Measurements from ENCODE around the gene CACHD1. TPM values are rescaled to one million over a fixed set of nuclear protein-coding genes. Genes with fewer than 3 reads are reported as not detected.

CACHD1 gene
- total RNA-seq, 1 donor from 2014 or later, result 12.8 TPM

GRCh38 chr1:64523413-64524337 lies 53.7 kb downstream of the CACHD1 start:
- no peak for DNase-seq

GRCh38 chr1:64524614-64525013 lies 54.7 kb downstream of the CACHD1 start:
- no peak for DNase-seq

DNA sequence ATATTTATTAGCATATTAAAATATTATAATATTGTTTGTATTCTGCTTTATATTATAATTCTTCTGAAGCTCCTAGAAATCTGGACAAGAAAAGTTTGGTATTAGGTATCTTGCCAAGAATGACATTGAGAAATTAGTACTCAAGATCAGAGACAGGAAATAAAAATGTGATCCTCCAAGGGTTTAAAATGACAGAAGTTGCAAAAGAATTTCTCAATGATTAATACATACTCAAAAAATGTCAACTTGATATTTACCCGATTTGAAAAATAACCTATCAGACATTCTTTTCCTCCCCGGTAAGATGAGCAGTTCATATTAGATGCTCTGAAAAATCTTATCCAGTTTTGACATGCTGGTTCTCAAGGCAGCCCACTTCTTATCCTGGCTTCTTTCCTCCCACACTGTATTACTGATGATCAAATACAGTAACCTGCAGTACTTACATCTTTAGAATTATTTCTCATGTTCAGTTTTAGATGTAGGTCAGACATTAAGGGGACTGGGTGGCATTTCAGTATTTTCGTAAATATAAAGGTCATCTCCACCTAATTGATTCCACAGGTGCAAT lies 55.3 kb downstream of the CACHD1 start:
- no peak for DNase-seq

- DNase-seq, result no peak
These were observed 56.4 kb downstream of the CACHD1 start for GRCh38 chr1:64526312-64526711.

DNA sequence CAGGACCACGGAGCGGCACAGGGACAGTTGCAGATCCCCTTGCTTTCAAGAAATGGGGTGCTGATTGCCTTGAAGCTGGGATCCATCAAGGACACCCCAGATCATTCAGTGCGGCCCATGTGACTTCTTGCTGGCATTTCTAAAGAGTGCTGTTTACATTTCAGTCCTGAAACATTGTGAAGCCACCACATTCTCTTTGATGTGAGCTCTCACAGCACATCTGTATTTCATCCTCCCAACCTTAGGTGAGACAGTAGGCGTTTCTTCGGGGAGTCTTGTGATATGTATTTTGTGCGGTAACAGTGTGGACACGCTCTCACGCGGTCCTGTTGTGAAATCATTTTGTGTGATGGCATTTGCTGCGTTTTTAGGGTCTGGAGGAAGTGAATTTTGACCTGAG lies 57.2 kb downstream of the CACHD1 start:
- no peak for DNase-seq

GRCh38 chr1:64527786-64528185 lies 57.9 kb downstream of the CACHD1 start:
- no peak for DNase-seq

- peak; percentile 57 for DNase-seq
These were observed 61.2 kb downstream of the CACHD1 start for GRCh38 chr1:64530969-64531692.

DNA sequence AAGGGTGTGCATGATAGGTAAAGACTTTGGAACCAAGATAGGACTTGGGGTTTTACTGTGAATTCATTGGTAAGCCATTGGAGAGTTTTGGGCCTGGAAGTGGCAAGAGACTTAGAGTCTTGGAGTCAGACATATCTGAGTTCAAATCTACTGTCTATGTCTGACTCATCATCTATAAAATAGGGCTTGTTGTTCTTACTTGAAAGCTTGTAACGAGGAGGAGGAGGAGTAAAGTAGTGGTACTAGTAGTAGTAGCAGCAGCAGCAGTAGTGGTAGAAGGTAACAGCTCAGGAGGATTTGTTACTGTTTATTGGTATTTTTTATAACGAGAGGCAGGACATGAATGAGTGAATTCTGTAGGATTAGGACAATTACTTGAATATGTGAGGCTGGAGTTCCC lies 62.7 kb downstream of the CACHD1 start:
- DNase-seq, result no peak

DNA sequence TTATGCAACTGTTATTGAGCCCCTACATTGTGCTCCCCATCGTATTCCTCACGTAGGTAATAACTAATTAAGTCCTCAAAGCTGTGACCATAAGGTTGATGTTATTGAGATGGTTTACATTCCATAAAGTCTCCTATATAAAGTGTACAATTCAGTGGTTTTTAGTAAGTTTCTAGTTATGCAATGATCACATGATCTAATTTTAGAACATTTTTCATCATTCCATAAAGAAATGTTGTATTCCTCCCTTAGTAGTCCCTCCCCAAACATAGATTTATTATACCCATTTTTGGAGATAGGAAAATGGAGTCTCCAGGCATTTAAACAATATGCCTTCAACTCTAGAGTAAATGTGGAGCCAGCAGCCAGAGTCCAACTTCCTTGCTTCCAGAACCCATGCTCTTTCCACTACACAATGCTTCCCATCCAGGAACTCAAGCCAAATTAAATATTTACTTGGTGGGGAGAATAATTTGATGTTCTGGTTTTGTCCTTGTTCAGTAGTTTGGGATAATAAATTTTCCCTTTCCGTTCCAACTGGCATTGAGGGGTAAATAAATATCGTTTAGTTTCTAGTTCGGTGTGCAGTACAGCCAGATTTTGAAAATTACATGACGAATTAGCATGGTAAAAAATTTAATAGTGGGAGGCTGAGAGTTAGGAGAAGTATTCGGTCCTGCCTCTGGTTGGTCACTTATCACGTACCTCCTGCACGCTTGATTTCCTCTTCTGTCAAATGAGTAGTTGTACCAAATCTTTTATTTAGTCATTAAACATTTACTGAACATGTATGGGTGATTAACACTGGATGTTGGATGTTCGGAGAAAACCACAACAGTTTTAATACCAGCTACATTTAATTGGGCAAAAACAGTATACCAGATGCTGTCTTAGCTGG lies 66.3 kb downstream of the CACHD1 start:
- DNase-seq, result peak; percentile 32

GRCh38 chr1:64536836-64537490 lies 67.0 kb downstream of the CACHD1 start:
- DNase-seq, result no peak

- no peak for DNase-seq
These were observed 68.0 kb downstream of the CACHD1 start for GRCh38 chr1:64537942-64538341.

DNA sequence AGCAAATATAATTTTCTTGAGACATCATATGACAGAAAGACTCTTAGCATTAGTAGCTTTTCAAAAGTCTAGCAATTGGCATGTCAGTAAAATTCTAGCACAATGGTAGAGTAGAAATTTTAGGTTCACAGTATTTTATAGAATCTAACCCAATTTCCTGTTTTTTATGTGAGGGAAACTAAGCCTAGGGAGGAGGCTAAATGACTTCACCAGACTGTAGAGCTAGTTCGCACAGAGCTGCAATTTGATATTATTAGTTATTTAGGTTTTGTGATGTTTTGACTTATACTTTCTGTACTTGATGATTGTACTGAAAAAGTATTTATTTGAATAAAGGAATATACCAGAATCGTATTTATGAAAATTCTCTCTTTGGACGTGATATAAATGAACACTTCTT lies 68.5 kb downstream of the CACHD1 start:
- DNase-seq, result no peak

DNA sequence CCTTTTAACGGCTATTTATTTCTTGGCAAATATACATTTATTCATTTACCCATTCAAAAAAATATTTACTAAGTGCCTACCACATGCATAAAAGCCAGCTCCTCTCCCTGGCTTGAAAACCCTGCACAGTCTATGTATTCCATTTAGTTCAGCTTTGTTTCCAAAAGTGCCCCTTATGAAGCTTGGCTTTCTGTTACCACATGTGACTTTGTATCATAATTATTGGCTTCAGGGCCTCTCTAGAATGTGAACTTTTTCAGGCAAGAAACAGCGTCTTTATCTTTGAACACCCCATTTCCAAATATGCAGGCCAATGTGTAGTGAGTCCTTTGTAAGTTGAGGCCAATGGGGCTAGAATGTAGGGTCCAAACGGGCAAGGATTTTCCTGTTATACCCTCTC lies 69.4 kb downstream of the CACHD1 start:
- DNase-seq, result no peak

DNA sequence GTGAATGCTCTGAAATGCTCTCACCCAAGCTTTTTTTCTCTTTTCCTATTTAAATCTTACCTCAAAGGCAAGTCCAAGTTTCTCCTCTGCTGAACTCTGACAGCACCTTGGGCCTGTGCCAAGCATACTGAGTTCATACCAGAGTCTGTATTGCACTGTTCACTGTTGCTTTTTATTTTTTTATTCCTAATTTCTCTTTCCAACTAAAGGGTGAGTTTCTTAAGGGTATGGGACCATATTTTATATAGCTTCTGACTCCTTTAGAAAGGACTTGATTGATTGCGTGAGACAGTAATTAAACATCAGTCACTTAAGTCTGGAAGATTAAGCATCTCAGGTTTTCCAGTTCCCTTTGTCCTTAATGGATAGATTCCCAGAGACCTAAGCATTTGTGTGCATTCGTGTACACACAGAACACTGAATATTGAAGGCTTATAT lies 69.9 kb downstream of the CACHD1 start:
- peak; percentile 74 for DNase-seq

- DNase-seq, result peak; percentile 56
These were observed 70.4 kb downstream of the CACHD1 start for GRCh38 chr1:64540265-64540791.

DNA sequence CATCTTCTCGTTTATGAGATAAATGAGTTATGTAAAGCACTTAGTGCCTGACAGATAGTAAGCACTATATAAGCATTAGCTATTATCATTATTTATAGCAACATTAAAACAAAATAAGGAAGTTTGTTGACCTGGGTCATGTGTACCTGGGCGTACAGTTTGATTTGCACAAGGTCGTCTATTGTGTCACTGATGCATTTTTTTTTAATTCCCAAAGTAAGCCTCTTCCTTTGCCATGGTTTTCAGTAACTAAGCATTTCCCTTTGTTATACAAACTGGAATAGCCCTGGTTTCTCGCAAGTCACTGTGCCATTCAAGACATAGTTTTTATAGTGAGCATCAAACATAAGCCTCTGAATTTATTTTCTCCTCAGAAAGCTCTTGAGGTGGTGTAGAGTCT lies 72.2 kb downstream of the CACHD1 start:
- DNase-seq, result no peak

DNA sequence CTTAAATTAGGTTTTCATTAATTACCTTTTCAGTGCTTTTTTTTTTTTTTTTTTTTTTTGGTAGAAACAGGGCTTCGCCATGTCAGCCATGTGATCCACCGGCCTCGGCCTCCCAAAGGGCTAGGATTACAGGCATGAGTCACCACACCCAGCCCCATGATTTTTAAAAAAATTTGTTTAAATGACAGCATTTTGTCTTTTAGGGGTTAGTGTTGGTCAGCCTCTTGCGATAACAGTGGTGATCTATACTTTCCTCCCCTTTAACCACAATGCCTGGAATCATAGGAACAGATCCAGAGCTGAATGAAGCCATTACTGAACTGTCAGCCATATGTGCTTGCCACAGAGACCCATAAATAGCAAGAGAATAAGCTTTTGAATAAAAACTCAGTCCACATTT lies 73.9 kb downstream of the CACHD1 start:
- DNase-seq, result no peak

GRCh38 chr1:64545118-64545843 lies 75.4 kb downstream of the CACHD1 start:
- no peak for DNase-seq

GRCh38 chr1:64546013-64546412 lies 76.1 kb downstream of the CACHD1 start:
- no peak for DNase-seq

- peak; percentile 48 for DNase-seq
These were observed 79.7 kb downstream of the CACHD1 start for GRCh38 chr1:64549464-64550239.

All from tongue (tissue), 2 donors.